Sciatic nerve (tissue), 2 donors: ENCODE data around the gene KCNC3. TPM values are rescaled to one million over a fixed set of nuclear protein-coding genes. Genes with fewer than 3 reads are reported as not detected.

Experiments used
- ATAC-seq: fragments of 200-7000 bp; cut with Tn5 transposase; one replicate; pipeline ENCODE4 v1.9.1; 2020; ENCODE audit warnings: mild to moderate bottlenecking, moderate library complexity
- DNase-seq: peaks from one replicate; pipeline ENCODE4 v3.0.0-alpha.2; 2020; ENCODE audit warnings: low spot score
- intact Hi-C: fragments of 100-400 bp; cut with DNase I; formaldehyde crosslinking; loops from one replicate; pipeline ENCODE4 v1.14.2; 2022
- total RNA-seq: library from RNA; stranded (reverse); fragmentation: NEBNext Ultra II Directional; extraction: Animal tissue kit (Norgen Biotek cat#: 25700); gene quantifications from one replicate; pipeline ENCODE4 v1.2.1, GENCODE V29; 2021
- donor health status: DM: no; HTN: no; CAD: no.
- donor health status: DM: no; HTN: no; CAD: no.

KCNC3 gene
- total RNA-seq, 1 donor from 2014 or later, result 2.7 TPM

DNA sequence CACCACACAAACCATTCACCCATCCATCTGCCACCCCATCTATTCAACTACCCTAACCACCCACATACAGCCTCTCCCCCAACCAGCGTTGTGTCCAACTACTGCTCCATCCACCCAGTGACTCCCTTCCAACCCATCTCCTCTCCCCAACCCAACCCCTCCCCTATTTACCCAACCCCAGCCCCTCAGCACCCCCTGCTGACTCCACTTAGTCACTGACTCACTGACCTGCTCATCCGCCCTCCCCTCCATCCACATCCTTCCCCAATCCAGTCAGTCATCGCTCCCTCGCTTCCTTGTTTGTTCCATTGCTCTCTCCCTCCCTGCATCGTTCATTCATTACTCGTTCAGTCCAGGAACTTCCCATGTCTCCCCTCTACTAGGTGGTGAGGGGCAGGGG lies 39.2 kb downstream of the KCNC3 start:
- intact Hi-C loops, result no loop called here
- DNase-seq (no peak), ATAC-seq (no peak)

DNA sequence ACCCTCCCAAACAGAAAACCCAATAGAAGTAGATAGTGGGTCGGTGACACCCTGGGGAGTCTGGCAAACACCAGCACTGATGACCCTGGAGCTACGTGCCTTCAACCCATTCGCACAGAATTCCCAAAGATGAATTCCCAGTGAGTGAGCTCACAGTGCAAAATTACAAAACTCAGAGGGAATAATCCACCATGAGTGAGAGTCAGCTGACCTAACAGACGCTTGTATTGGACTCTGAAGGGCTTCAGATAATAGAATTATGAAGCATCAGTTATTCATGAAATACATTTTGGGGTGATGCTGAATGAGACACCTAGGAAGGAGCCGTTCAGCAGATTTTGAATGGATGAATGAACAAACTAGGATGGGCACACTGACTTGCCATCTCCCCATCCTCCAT lies 40.2 kb downstream of the KCNC3 start:
- ATAC-seq (no peak), DNase-seq (no peak)
- intact Hi-C loops, result no loop called here

GRCh38 chr19:50287331-50287730 lies 41.8 kb downstream of the KCNC3 start:
- ATAC-seq (no peak), DNase-seq (no peak)
- intact Hi-C loops, result no loop called here

- intact Hi-C loops, result no loop called here
- DNase-seq, result no peak
- no peak for ATAC-seq
These were observed 42.7 kb downstream of the KCNC3 start for GRCh38 chr19:50286443-50286842.

DNA sequence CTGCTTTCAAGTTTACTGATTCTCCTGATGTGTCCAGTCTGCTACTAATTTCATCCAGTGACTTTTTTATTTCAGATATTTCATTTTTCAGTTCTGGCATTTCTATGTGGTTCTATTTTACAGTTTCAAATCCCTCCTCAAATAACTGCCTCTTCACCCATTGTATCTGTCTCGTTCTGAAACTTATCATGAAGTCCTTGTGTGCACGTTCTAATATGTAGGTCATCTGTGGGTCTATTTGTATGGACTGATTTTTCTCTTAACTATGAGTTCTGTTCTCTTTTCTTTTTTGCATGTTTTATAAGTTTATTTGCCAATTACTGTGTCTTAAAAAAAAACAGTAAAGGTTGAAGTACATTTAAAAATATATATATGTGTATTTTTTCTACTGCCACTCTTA lies 43.3 kb downstream of the KCNC3 start:
- ATAC-seq (no peak), DNase-seq (no peak)
- intact Hi-C loops, result no loop called here

DNA sequence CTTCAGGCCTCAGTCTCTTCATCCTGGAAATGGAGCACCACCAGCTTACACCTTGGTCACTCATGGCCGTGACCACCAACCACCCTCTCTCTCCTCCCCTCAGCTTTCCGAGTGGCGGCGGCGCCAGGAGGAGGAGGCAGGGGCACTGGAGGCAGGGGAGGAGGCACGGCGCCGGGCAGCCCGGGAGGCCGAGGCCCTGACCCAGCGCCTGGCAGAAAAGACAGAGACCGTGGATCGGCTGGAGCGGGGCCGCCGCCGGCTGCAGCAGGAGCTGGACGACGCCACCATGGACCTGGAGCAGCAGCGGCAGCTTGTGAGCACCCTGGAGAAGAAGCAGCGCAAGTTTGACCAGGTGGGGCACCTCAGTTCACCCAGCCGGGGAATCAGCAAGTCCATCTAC lies 47.7 kb downstream of the KCNC3 start:
- ATAC-seq, result no peak
- DNase-seq, result no peak
- intact Hi-C loops, result no loop called here

DNA sequence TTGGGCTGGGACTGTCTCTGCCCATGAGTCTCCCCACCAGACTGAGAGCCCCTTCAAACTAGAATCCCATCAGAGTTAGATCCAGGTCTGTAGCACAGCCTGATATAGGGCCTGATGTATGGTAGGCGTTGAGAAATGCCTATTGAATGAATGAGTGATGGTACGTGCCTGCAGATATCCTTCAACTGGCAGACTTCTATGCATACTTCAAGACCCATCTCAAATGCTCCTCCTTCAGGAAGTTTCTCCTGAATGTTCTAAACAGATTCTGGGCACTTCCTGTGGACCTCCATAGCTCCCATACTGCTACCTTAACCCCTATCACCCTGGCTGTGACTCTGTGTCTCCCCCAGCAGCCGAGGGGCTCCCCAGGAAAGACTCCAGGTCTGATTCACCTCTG lies 48.2 kb downstream of the KCNC3 start:
- no peak for ATAC-seq
- no peak for DNase-seq
- intact Hi-C loops, result no loop called here

DNA sequence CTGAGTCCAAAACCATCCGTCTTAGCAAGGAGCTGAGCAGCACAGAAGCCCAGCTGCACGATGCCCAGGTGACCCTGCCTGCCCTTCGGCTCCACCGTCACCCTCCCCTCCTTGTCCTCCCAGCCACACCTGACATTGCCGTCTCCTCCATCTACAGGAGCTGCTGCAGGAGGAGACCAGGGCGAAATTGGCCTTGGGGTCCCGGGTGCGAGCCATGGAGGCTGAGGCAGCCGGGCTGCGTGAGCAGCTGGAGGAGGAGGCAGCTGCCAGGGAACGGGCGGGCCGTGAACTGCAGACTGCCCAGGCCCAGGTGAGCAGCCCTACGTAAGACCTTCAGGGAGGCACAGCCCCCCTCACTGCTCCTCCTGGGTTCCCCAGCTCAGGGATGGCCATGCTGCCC lies 49.1 kb downstream of the KCNC3 start:
- ATAC-seq (no peak), DNase-seq (no peak)
- intact Hi-C loops, result no loop called here

DNA sequence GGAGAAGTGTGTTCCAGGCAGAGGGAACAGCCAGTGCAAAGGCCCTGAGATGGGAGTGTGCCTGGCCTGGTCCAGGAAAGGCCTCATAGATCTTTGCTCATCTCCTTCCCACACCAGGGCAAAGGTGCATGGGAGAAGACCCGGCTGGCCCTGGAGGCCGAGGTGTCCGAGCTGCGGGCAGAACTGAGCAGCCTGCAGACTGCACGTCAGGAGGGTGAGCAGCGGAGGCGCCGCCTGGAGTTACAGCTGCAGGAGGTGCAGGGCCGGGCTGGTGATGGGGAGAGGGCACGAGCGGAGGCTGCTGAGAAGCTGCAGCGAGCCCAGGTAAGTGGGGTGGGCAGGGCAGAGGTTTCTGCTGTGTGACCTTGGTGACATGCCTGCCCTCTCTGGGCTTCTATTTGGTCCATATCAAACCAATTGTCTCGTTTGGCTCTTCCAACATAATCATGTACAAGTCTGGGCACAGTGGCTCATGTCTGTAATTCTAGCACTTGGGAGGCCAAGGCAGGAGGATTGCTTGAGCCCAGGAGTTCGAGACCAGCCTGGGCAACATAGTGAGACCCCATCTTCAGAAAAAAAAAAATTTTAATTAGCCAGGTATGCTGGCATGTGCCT lies 51.1 kb downstream of the KCNC3 start:
- DNase-seq (no peak), ATAC-seq (no peak)
- intact Hi-C loops, result no loop called here

- DNase-seq (no peak), ATAC-seq (no peak)
- intact Hi-C loops, result no loop called here
These were observed 52.7 kb downstream of the KCNC3 start for GRCh38 chr19:50276370-50277063.

DNA sequence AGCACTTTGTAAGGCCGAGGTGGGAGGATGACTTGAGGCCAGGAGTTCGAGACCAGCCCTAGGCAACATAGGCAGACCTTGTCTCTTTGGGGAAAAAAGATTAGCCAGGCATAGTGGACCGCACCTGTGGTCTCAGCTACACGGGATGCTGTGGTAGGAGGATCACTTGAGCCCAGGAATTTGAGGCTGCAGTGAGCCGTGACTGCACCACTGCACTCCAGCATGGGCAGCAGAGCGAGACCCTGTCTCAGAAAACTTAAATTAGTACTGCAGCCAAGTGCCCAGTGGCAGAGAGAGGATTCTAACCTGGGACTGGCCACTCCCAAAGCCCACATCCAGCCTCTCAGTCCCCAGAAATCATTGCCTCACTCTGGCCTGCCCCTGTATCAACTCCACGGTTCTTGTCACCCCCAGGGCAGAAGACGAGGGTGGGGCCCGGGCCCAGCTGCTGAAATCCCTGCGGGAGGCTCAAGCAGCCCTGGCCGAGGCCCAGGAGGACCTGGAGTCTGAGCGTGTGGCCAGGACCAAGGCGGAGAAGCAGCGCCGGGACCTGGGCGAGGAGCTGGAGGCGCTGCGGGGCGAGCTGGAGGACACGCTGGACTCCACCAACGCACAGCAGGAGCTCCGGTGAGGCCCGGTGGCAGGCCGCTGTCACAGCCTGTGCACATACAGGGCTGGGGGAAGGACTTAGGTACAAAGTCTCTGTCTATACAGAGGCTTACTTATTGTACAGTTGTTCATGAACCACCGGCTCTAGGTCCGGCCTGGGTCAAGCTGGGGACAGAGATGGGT lies 53.4 kb downstream of the KCNC3 start:
- intact Hi-C loops, result no loop called here
- no peak for ATAC-seq
- no peak for DNase-seq

GRCh38 chr19:50273821-50274220 lies 55.4 kb downstream of the KCNC3 start:
- DNase-seq (no peak), ATAC-seq (no peak)
- intact Hi-C loops, result no loop called here

- intact Hi-C loops, result no loop called here
- ATAC-seq (no peak), DNase-seq (no peak)
These were observed 56.8 kb downstream of the KCNC3 start for GRCh38 chr19:50272263-50272897.

DNA sequence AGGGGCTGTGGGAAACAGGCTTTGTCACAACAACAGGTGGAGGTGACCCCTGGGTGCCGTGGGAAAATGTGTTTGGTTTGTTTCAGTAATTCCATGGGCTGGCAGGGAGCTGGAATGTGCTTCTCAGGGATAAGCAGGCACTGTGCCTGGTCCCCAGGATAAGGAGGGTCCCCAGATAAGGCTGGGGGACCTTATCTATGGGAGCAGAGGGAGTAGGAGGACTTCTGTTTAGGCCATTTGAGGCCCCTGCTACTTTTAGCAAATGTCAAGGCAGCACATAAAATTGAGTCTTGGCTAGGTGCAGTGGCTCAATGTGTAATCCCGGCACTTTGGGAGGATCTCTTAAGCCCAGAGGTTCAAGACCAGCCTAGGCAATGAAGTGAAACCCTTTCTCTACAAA lies 59.5 kb downstream of the KCNC3 start:
- intact Hi-C loops, result no loop called here
- ATAC-seq (no peak), DNase-seq (no peak)

- DNase-seq (no peak), ATAC-seq (no peak)
- intact Hi-C loops, result no loop called here
These were observed 60.7 kb downstream of the KCNC3 start for GRCh38 chr19:50268501-50268900.

GRCh38 chr19:50268041-50268440 lies 61.1 kb downstream of the KCNC3 start:
- DNase-seq (no peak), ATAC-seq (no peak)
- intact Hi-C loops, result no loop called here

DNA sequence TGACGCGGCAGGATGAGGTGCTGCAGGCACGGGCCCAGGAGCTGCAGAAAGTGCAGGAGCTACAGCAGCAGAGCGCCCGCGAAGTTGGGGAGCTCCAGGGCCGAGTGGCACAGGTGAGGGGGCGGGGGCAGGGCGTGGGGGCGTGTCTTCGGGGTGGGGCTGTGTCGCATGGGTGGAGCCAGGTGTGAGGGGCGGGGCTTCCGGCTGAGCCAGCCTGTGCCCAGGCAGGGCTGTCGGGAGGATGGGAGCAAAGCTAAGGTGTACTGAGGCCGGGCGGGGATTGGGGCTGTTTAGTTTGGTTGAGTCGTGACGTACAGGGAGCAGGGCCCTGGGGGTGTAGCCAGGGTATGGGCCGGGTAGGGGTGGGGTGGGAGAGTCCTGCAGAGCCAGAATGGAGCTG lies 62.3 kb downstream of the KCNC3 start:
- DNase-seq, result no peak
- ATAC-seq, result no peak
- intact Hi-C loops, result no loop called here

DNA sequence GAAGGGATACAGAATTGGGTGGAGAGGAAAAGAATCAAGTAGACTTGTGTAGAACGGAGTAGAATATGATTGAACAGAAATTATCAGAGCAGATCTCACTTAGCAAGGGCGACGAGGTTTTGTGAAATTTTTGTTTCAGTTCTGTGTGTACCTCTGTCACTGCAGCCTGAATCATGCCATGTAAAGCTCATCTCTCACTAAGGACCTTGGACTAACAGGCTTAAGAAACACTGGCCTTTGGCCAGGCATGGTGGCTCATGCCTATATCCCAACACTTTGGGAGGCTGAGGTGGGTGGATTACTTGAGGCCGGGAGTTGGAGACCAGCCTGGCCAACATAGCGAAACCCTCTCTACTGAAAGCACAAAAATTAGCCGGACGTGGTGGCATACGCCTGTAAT lies 63.1 kb downstream of the KCNC3 start:
- ATAC-seq (no peak), DNase-seq (no peak)
- intact Hi-C loops, result no loop called here

GRCh38 chr19:50264483-50265186 lies 64.5 kb downstream of the KCNC3 start:
- ATAC-seq, result no peak

More at GRCh38 chr19:50264483-50265186, 64.5 kb downstream of the KCNC3 start:
- intact Hi-C loops, result no loop called here
- no peak for DNase-seq
